Neural progenitor cell (in vitro differentiated cells): ENCODE data around the gene MRAP2. TPM values are rescaled to one million over a fixed set of nuclear protein-coding genes. Genes with fewer than 3 reads are reported as not detected.
"Not testable (repeated sequence)": the region's sequence is repeated elsewhere in the genome, so short reads cannot be mapped to it uniquely, and the experiment has no call there.

Source experiments
- DNase-seq: peaks from one replicate; pipeline ENCODE4 v3.0.0-alpha.2; 2016; ENCODE audit warnings: low spot score
- H2AFZ ChIP-seq: fragments of 200-600 bp; sonication (generic); replicated peaks from 2 replicates; pipeline ENCODE4 v1.6.1; 2016; ENCODE audit warnings: antibody characterized with exemption
- H3F3A ChIP-seq: fragments of 200-600 bp; sonication (generic); 2 replicates; pipeline ENCODE4 v1.6.1; 2016; ENCODE audit warnings: antibody characterized with exemption, low read depth
- H3K27ac ChIP-seq: fragments of 200-600 bp; sonication (generic); 2 replicates; pipeline ENCODE4 v1.5.1; 2016; ENCODE audit warnings: mild to moderate bottlenecking
- H3K27me3 ChIP-seq: fragments of 200-600 bp; sonication (generic); 2 replicates; pipeline ENCODE4 v1.6.1; 2016; ENCODE audit warnings: mild to moderate bottlenecking, moderate library complexity
- H3K36me3 ChIP-seq: fragments of 200-600 bp; sonication (generic); 2 replicates; pipeline ENCODE4 v1.5.1; 2016
- H3K4me1 ChIP-seq: fragments of 200-600 bp; sonication (generic); 2 replicates; pipeline ENCODE4 v1.6.1; 2016; ENCODE audit warnings: mixed run types
- H3K4me2 ChIP-seq: fragments of 200-600 bp; sonication (generic); 2 replicates; pipeline ENCODE4 v1.6.1; 2016
- H3K4me3 ChIP-seq: fragments of 200-600 bp; sonication (generic); 2 replicates; pipeline ENCODE4 v1.5.1; 2016
- H3K79me2 ChIP-seq: fragments of 200-600 bp; sonication (generic); 2 replicates; pipeline ENCODE4 v1.6.1; 2016; ENCODE audit warnings: low read depth
- H3K9ac ChIP-seq: fragments of 200-600 bp; sonication (generic); 2 replicates; pipeline ENCODE4 v1.6.1; 2016
- H3K9me3 ChIP-seq: fragments of 200-600 bp; sonication (generic); 2 replicates; pipeline ENCODE4 v1.5.1; 2016; ENCODE audit warnings: low read depth
- H4K20me1 ChIP-seq: fragments of 200-600 bp; sonication (generic); 2 replicates; pipeline ENCODE4 v1.6.1; 2016; ENCODE audit warnings: low read depth
- H3K27ac Mint-ChIP-seq: 3 replicates; pipeline ENCODE4 v1.8.0; 2021; ENCODE audit warnings: mixed read lengths
- H3K27me3 Mint-ChIP-seq: 2 replicates; pipeline ENCODE4 v1.8.0; 2022; ENCODE audit warnings: low read depth, mild to moderate bottlenecking, inconsistent platforms, moderate library complexity, mixed read lengths; ENCODE audit not compliant: insufficient read depth
- H3K36me3 Mint-ChIP-seq: 3 replicates; pipeline ENCODE4 v1.8.0; 2021; ENCODE audit warnings: mixed read lengths
- H3K4me1 Mint-ChIP-seq: 3 replicates; pipeline ENCODE4 v1.8.0; 2021; ENCODE audit warnings: mixed read lengths
- H3K4me3 Mint-ChIP-seq: 3 replicates; pipeline ENCODE4 v1.8.0; 2021; ENCODE audit warnings: mild to moderate bottlenecking, moderate library complexity, mixed read lengths
- H3K9me3 Mint-ChIP-seq: 3 replicates; pipeline ENCODE4 v1.8.0; 2020; ENCODE audit warnings: mixed read lengths
- EZH2 ChIP-seq: fragments of 200-600 bp; sonication (generic); IDR thresholded peaks from 2 replicates; pipeline ENCODE4 v1.6.1; 2017; ENCODE audit warnings: antibody characterized with exemption, mild to moderate bottlenecking, moderate library complexity
- EZH2phosphoT487 ChIP-seq: fragments of 200-600 bp; sonication (generic); IDR thresholded peaks from 2 replicates; pipeline ENCODE4 v1.6.1; 2017; ENCODE audit warnings: antibody characterized with exemption
- total RNA-seq: library from RNA; depleted of rRNA; stranded (reverse); fragments of >200 nt; gene quantifications from 2 replicates; pipeline ENCODE4 v1.2.3, GENCODE V29; 2015; ENCODE audit warnings: low replicate concordance
- TF ChIP-seq, protein P1 (sequence below): fragments of 200-600 bp; sonication (generic); IDR thresholded peaks from 2 replicates; pipeline ENCODE4 v1.5.1; 2017; ENCODE audit warnings: antibody characterized with exemption, mild to moderate bottlenecking

Gene MRAP2
- total RNA-seq, 1 donor from 2014 or later, result 0.75 TPM

- no peak overlapping the region for H3K9ac ChIP-seq
Observed at GRCh38 chr6:84118191-84118590, 84.6 kb downstream of the MRAP2 start.

GRCh38 chr6:84119277-84119676 lies 85.7 kb downstream of the MRAP2 start:
- Histone ChIP-seq H3K79me2 (no peaks in the 10 kb centered on the region), H2AFZ (no peak overlapping the region), H3F3A (no peaks in the 10 kb centered on the region), H3K4me2 (no peak overlapping the region), H4K20me1 (no peaks in the 10 kb centered on the region), H3K9ac (no peak overlapping the region), H3K27ac (no peak overlapping the region), H3K9me3 (no peaks in the 10 kb centered on the region), H3K36me3 (no peaks in the 10 kb centered on the region), H3K27me3 (no peaks in the 10 kb centered on the region), H3K4me3 (no peak overlapping the region), H3K4me1 (no peaks in the 10 kb centered on the region)
- Mint-ChIP-seq H3K9me3 (peaks cover 8% of the 10 kb centered on the region), H3K27me3 (peaks cover 5% of the 10 kb centered on the region), H3K4me3 (no peak overlapping the region), H3K4me1 (no peaks in the 10 kb centered on the region), H3K27ac (no peak overlapping the region), H3K36me3 (peaks cover 12% of the 10 kb centered on the region)
- TF ChIP-seq, protein P1, sequence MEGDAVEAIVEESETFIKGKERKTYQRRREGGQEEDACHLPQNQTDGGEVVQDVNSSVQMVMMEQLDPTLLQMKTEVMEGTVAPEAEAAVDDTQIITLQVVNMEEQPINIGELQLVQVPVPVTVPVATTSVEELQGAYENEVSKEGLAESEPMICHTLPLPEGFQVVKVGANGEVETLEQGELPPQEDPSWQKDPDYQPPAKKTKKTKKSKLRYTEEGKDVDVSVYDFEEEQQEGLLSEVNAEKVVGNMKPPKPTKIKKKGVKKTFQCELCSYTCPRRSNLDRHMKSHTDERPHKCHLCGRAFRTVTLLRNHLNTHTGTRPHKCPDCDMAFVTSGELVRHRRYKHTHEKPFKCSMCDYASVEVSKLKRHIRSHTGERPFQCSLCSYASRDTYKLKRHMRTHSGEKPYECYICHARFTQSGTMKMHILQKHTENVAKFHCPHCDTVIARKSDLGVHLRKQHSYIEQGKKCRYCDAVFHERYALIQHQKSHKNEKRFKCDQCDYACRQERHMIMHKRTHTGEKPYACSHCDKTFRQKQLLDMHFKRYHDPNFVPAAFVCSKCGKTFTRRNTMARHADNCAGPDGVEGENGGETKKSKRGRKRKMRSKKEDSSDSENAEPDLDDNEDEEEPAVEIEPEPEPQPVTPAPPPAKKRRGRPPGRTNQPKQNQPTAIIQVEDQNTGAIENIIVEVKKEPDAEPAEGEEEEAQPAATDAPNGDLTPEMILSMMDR, result peak; percentile 21
- no peak for TF ChIP-seq EZH2phosphoT487
- no peak for DNase-seq

More at GRCh38 chr6:84118191-84118590, 84.6 kb downstream of the MRAP2 start:
- H3K27me3 ChIP-seq, result no peaks in the 10 kb centered on the region
- H3K79me2 ChIP-seq, result no peaks in the 10 kb centered on the region
- H3K4me3 ChIP-seq, result no peak overlapping the region
- Mint-ChIP-seq H3K4me3 (no peak overlapping the region), H3K9me3 (peaks cover 8% of the 10 kb centered on the region), H3K27ac (no peak overlapping the region), H3K36me3 (peaks cover 5% of the 10 kb centered on the region), H3K27me3 (peaks cover 5% of the 10 kb centered on the region), H3K4me1 (no peaks in the 10 kb centered on the region)
- H3K9me3 ChIP-seq, result no peaks in the 10 kb centered on the region
- H3K4me2 ChIP-seq, result no peak overlapping the region
- TF ChIP-seq EZH2phosphoT487, result no peak
- TF ChIP-seq, protein P1, result no peak
- TF ChIP-seq EZH2, result no peak
- no peaks in the 10 kb centered on the region for H4K20me1 ChIP-seq
- no peak for DNase-seq
- H3K4me1 ChIP-seq, result no peaks in the 10 kb centered on the region
- no peaks in the 10 kb centered on the region for H3K36me3 ChIP-seq
- H2AFZ ChIP-seq, result no peak overlapping the region
- no peak overlapping the region for H3K27ac ChIP-seq
- H3F3A ChIP-seq, result no peaks in the 10 kb centered on the region

GRCh38 chr6:84123186-84123585 lies 89.6 kb downstream of the MRAP2 start:
- no peak overlapping the region for H3K4me3 ChIP-seq
- Mint-ChIP-seq H3K27me3 (no peaks in the 10 kb centered on the region), H3K27ac (no peak overlapping the region), H3K4me1 (no peaks in the 10 kb centered on the region), H3K36me3 (peaks cover 23% of the 10 kb centered on the region), H3K9me3 (no peaks in the 10 kb centered on the region), H3K4me3 (no peak overlapping the region)
- no peak for DNase-seq
- no peak overlapping the region for H2AFZ ChIP-seq
- no peak overlapping the region for H3K27ac ChIP-seq
- H3K9ac ChIP-seq, result no peak overlapping the region
- H3K4me1 ChIP-seq, result no peaks in the 10 kb centered on the region
- H3F3A ChIP-seq, result no peaks in the 10 kb centered on the region
- H3K79me2 ChIP-seq, result no peaks in the 10 kb centered on the region
- peaks cover 5% of the 10 kb centered on the region for H3K36me3 ChIP-seq
- no peak overlapping the region for H3K4me2 ChIP-seq
- H3K27me3 ChIP-seq, result no peaks in the 10 kb centered on the region
- no peaks in the 10 kb centered on the region for H4K20me1 ChIP-seq
- no peaks in the 10 kb centered on the region for H3K9me3 ChIP-seq
- TF ChIP-seq, protein P1, result no peak
- TF ChIP-seq EZH2, result no peak
- no peak for TF ChIP-seq EZH2phosphoT487

GRCh38 chr6:84129588-84129987 lies 96.0 kb downstream of the MRAP2 start:
- not testable (repeated sequence) for H3K9ac ChIP-seq, H3K27me3 ChIP-seq, H3K4me1 ChIP-seq, DNase-seq, H3K9me3 ChIP-seq, H3K27ac ChIP-seq, H3K4me1 Mint-ChIP-seq, H3F3A ChIP-seq, H3K27me3 Mint-ChIP-seq, H4K20me1 ChIP-seq, H2AFZ ChIP-seq, H3K4me2 ChIP-seq, H3K27ac Mint-ChIP-seq, H3K36me3 ChIP-seq, H3K4me3 ChIP-seq, H3K79me2 ChIP-seq, H3K4me3 Mint-ChIP-seq
- Mint-ChIP-seq H3K9me3 (peaks cover 12% of the 10 kb centered on the region), H3K36me3 (peaks cover 34% of the 10 kb centered on the region)

DNA sequence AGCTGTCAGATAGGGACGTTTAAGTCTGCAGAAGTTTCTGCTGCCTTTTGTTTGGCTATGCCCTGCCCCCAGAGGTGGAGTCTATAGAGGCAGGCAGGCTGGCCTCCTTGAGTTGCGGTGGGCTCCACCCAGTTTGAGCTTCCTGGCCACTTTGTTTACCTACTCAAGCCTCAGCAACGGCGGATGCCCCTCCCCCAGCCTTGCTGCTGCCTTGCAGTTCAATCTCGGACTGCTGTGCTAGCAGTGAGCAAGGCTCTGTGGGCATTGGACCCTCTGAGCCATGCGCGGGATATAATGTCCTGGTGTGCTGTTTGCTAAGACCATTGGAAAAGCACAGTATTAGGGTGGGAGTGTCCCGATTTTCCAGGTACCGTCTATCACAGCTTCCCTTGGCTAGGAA lies 99.8 kb downstream of the MRAP2 start:
- not testable (repeated sequence) for H3K27me3 ChIP-seq, H3K27ac Mint-ChIP-seq, H3K36me3 ChIP-seq, H2AFZ ChIP-seq, H3K4me3 ChIP-seq, H3K4me2 ChIP-seq, H3K9ac ChIP-seq, H3F3A ChIP-seq, H3K4me1 ChIP-seq, H3K4me3 Mint-ChIP-seq, H3K9me3 ChIP-seq, H4K20me1 ChIP-seq, DNase-seq, H3K27ac ChIP-seq, H3K27me3 Mint-ChIP-seq, H3K79me2 ChIP-seq, H3K4me1 Mint-ChIP-seq
- Mint-ChIP-seq H3K9me3 (peaks cover 13% of the 10 kb centered on the region), H3K36me3 (peaks cover 27% of the 10 kb centered on the region)
